SJSA1 (cell line): Measurements from ENCODE around the gene POP7. TPM values are rescaled to one million over a fixed set of nuclear protein-coding genes. Genes with fewer than 3 reads are reported as not detected.

ENCODE experiments used
- DNase-seq, 2 experiments: peaks; one replicate each; pipeline ENCODE4 v3.0.0-alpha.2; 2015 to 2020; ENCODE audit warnings: low spot score in 2 of 2, low read depth in 1 of 2
- H3K27ac ChIP-seq: fragments of 250-450 bp; sonication (Bioruptor Pico); 2 replicates; pipeline ENCODE4 v1.5.1; 2020; ENCODE audit warnings: mild to moderate bottlenecking, moderate library complexity
- H3K27me3 ChIP-seq: fragments of 250-450 bp; sonication (Bioruptor Pico); replicated peaks from 2 replicates; pipeline ENCODE4 v1.5.1; 2020; ENCODE audit warnings: mild to moderate bottlenecking, moderate library complexity
- H3K36me3 ChIP-seq: fragments of 250-450 bp; sonication (Bioruptor Pico); 2 replicates; pipeline ENCODE4 v1.5.1; 2020; ENCODE audit warnings: mild to moderate bottlenecking
- H3K4me1 ChIP-seq: fragments of 250-450 bp; sonication (Bioruptor Pico); replicated peaks from 2 replicates; pipeline ENCODE4 v1.6.1; 2021; ENCODE audit warnings: mild to moderate bottlenecking
- H3K4me3 ChIP-seq: fragments of 250-450 bp; sonication (Bioruptor Pico); 2 replicates; pipeline ENCODE4 v1.5.1; 2020; ENCODE audit warnings: mild to moderate bottlenecking
- H3K9me3 ChIP-seq: fragments of 250-450 bp; sonication (Bioruptor Pico); replicated peaks from 2 replicates; pipeline ENCODE4 v1.5.1; 2020; ENCODE audit warnings: mild to moderate bottlenecking
- total RNA-seq: library from RNA; depleted of rRNA; stranded (reverse); fragments of >200 nt; shearing (Covaris generic); gene quantifications from 2 replicates; pipeline ENCODE4 v1.2.3, GENCODE V29; 2014; rRNA removed

POP7 gene
- total RNA-seq, 1 experiment from 2014 or later, result 56.0 TPM

DNA sequence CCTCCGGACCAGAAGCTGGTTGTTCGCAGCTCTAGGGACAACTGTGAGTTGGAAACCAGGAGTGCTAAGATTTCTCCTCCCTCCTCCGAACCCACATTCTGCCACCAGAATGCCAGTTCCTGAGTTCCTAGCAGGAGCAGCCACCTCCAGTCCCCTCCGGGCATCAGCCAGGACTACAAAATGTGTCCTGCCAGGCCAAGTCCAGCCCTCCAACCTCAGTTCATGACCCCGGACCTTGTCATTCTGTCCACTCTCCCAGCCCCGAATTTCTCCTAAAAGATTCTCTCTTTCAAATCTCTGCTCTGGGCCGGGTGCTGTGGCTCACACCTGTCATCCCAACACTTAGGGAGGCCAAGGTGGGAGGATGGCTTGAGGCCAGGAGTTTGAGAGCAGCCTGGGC, 29.8 kb downstream of the POP7 start:
- Histone ChIP-seq H3K9me3 (no peaks in the 10 kb centered on the region), H3K4me3 (no peak overlapping the region), H3K27ac (no peak overlapping the region), H3K27me3 (no peaks in the 10 kb centered on the region), H3K4me1 (no peaks in the 10 kb centered on the region), H3K36me3 (no peaks in the 10 kb centered on the region)
- DNase-seq, result no peak

DNA sequence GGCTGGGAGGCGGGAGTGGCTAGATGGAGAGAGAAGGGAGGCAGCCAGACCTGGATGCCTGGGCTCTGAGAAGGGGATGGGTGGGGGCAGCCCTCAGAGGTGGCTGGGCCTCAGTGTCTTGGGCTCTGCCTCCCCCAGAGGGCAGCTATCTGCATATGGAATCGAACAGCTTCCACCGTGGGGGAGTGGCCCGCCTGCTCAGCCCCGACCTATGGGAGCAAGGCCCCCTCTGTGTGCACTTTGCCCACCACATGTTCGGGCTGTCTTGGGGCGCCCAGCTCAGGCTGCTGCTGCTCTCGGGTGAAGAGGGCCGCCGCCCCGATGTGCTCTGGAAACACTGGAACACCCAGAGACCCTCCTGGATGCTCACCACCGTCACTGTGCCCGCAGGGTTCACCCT, 30.8 kb downstream of the POP7 start:
- Histone ChIP-seq H3K4me1 (no peaks in the 10 kb centered on the region), H3K27me3 (no peaks in the 10 kb centered on the region), H3K36me3 (no peaks in the 10 kb centered on the region), H3K27ac (no peak overlapping the region), H3K9me3 (no peaks in the 10 kb centered on the region), H3K4me3 (no peak overlapping the region)
- no peak for DNase-seq

DNA sequence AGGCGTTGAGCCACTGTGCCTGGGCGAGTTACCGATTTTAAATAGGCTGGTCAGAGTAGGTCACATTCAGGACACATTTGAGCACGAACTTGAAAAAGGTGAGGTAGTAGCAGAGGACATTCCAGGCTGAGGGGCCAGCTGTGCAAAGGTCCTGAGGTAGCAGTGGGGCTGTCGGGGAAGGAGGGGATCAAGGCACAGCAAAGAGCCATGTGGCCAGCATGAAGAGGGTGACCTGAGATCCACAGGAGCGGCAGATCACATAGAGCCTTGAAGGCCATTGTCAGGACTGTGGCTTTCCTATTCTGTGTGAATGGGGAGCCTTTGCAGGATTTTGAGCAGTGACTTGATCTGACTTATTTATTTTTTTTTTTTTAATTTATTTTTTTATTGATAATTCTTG, 34.0 kb downstream of the POP7 start:
- no peaks in the 10 kb centered on the region for H3K27me3 ChIP-seq
- no peak for DNase-seq
- H3K9me3 ChIP-seq, result no peaks in the 10 kb centered on the region

DNA sequence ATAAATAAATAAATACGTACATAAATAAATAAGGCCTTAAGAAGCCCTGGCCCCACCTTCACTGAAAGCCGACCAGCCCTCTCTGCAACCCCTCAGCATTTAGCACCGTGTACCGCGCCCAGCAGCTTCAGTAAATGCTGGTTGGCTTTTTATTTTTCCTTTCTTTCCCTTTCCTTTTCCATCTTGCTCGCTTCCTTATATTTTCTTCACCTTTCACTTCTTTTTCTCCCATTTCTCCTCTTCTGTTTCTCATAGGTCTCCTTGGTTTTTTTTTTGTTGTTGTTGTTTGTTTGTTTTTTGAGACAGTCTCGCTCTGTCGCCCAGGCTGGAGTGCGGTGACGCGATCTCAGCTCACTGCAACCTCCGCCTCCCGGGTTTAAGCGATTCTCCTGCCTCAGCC, 38.7 kb downstream of the POP7 start:
- no peak overlapping the region for H3K4me3 ChIP-seq
- H3K27ac ChIP-seq, result no peak overlapping the region
- no peaks in the 10 kb centered on the region for H3K36me3 ChIP-seq
- no peaks in the 10 kb centered on the region for H3K27me3 ChIP-seq
- no peaks in the 10 kb centered on the region for H3K9me3 ChIP-seq
- no peaks in the 10 kb centered on the region for H3K4me1 ChIP-seq
- no peak for DNase-seq

More for the DNA sequence above, 34.0 kb downstream of the POP7 start:
- H3K36me3 ChIP-seq, result no peaks in the 10 kb centered on the region
- no peak overlapping the region for H3K4me3 ChIP-seq
- H3K4me1 ChIP-seq, result no peaks in the 10 kb centered on the region
- H3K27ac ChIP-seq, result no peak overlapping the region

DNA sequence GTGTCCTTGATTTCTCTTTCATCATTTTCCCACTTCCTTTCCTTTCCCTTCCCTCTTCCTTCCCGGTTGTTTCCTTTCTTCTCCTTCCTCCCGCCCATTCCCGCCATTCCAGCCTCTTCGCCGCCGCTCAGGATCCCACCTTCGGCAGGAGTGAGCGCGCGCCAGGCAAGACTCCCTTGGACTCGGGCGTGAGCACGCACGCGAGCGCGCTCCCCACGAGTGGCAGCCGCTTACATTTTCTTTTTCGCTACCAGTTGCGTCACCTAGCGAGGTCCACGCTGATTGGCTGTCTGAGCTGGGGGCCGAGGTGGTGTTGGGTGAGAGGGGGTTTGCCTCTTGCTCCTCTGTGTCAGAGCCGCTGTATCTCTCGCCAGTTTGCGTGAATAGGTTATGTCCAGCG, 39.3 kb downstream of the POP7 start:
- Histone ChIP-seq H3K27me3 (no peaks in the 10 kb centered on the region), H3K4me1 (no peaks in the 10 kb centered on the region), H3K27ac (no peak overlapping the region), H3K36me3 (no peaks in the 10 kb centered on the region), H3K4me3 (peak overlapping the region; percentile 39), H3K9me3 (no peaks in the 10 kb centered on the region)
- peak; percentile 34 to 66 for DNase-seq

DNA sequence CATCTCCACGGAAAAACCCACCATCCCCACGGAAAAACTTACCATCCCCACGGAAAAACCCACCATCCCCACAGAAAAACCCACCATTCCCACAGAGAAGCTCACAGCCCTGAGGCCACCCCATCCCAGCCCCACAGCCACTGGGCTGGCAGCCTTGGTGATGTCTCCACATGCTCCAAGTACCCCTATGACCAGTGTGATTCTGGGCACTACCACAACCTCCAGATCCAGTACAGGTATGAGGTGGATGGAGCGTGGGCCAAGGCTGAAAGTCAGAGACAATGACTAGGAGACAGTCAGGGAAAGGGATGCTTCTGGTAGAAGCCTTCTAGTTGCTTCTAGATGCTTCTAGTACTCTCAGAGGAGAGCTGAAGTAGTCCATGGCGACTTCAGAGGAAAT, 47.1 kb downstream of the POP7 start:
- no peak overlapping the region for H3K4me3 ChIP-seq
- no peaks in the 10 kb centered on the region for H3K36me3 ChIP-seq
- H3K9me3 ChIP-seq, result no peaks in the 10 kb centered on the region
- no peak for DNase-seq
- peaks cover 10% of the 10 kb centered on the region for H3K27me3 ChIP-seq
- no peaks in the 10 kb centered on the region for H3K4me1 ChIP-seq
- H3K27ac ChIP-seq, result no peak overlapping the region

DNA sequence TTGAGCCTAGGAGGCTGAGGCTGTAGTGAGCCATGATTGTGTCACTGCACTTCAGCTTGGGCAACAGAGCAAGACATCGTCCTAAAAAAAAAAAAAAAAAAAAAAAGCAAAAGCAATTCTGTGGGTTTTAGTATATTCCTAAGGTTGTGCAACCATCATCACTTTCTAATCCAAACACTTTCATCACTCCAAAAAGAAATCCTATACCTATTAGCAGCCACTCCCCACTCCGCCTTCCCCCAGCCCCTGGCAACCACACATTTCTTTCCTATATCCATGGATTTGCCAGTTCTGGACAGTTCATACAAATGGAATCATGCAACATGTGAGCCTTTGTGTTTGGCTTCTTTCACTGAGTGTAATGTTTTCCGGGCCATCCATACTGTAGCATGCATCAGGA, 47.8 kb downstream of the POP7 start:
- Histone ChIP-seq H3K4me3 (no peak overlapping the region), H3K36me3 (no peaks in the 10 kb centered on the region), H3K9me3 (no peaks in the 10 kb centered on the region), H3K27ac (no peak overlapping the region), H3K27me3 (peaks cover 10% of the 10 kb centered on the region), H3K4me1 (no peaks in the 10 kb centered on the region)
- DNase-seq, result no peak

Other genes with a start within 250 kb of the POP7 start
- 0.66 TPM in 1 of 2 replicates, not detected in the other for gene SPACDR, start 241.9 kb upstream of the POP7 start, total RNA-seq
- 25.3 and 32.7 TPM in 2 replicates for gene TSC22D4, start 226.9 kb upstream of the POP7 start, total RNA-seq
- gene NYAP1, start 222.2 kb upstream of the POP7 start, total RNA-seq, result 0.63 and 0.87 TPM in 2 replicates
- gene AGFG2, start 166.9 kb upstream of the POP7 start, total RNA-seq, result 15.6 and 24.2 TPM in 2 replicates
- 0.60 TPM in 1 of 2 replicates, not detected in the other for gene SAP25, start 132.2 kb upstream of the POP7 start, total RNA-seq
- gene LRCH4, start 120.0 kb upstream of the POP7 start, total RNA-seq, result 17.0 and 19.5 TPM in 2 replicates
- gene FBXO24, start 119.8 kb upstream of the POP7 start, total RNA-seq, result 0.13 TPM in 1 of 2 replicates, not detected in the other
- gene PCOLCE, start 103.8 kb upstream of the POP7 start, total RNA-seq, result 73.1 and 75.6 TPM in 2 replicates
- 10.9 and 11.0 TPM in 2 replicates for gene MOSPD3, start 93.6 kb upstream of the POP7 start, total RNA-seq
- gene TFR2, start 64.6 kb upstream of the POP7 start, total RNA-seq, result not detected in 2 replicates
- gene ACTL6B, start 49.7 kb upstream of the POP7 start, total RNA-seq, result not detected in 2 replicates
- gene GNB2, start 32.4 kb upstream of the POP7 start, total RNA-seq, result 63.4 and 70.6 TPM in 2 replicates
- gene GIGYF1, start 11.9 kb upstream of the POP7 start, total RNA-seq, result 9.9 and 15.5 TPM in 2 replicates
- not detected in 2 replicates for gene EPO, start 14.3 kb downstream of the POP7 start, total RNA-seq
- gene ZAN, start 27.5 kb downstream of the POP7 start, total RNA-seq, result not detected in 2 replicates
- 39.8 and 49.0 TPM in 2 replicates for gene EPHB4, start 121.4 kb downstream of the POP7 start, total RNA-seq
- 15.2 and 17.8 TPM in 2 replicates for gene SLC12A9, start 146.6 kb downstream of the POP7 start, total RNA-seq
- 88.0 and 95.9 TPM in 2 replicates for gene TRIP6, start 161.3 kb downstream of the POP7 start, total RNA-seq
- 64.4 and 76.2 TPM in 2 replicates for gene SRRT, start 169.0 kb downstream of the POP7 start, total RNA-seq
- 3.1 and 3.7 TPM in 2 replicates for gene UFSP1, start 183.6 kb downstream of the POP7 start, total RNA-seq
- gene ACHE, start 189.8 kb downstream of the POP7 start, total RNA-seq, result 0.16 TPM in 1 of 2 replicates, not detected in the other
- gene MUC3A, start 243.4 kb downstream of the POP7 start, total RNA-seq, result not detected in 2 replicates